Stimulated activated CD4-positive, alpha-beta T cell treated with anti-CD3 and anti-CD28 coated beads, Interleukin-2, amount 100 ng/mL, for 4 hours (primary cell): ENCODE data around the gene PIGN.
A peak's percentile ranks its signal among the peaks of the same experiment; 100 is the strongest.
"Not testable (repeated sequence)": the region's sequence is repeated elsewhere in the genome, so short reads cannot be mapped to it uniquely, and the experiment has no call there.

ENCODE experiments used
- DNase-seq: peaks from one replicate; pipeline ENCODE4 v3.0.0-alpha.2; 2020; ENCODE audit warnings: low read depth

PIGN gene

GRCh38 chr18:62182220-62182619 lies 4.6 kb downstream of the PIGN start:
- no peak for DNase-seq

GRCh38 chr18:62179213-62179612 lies 7.6 kb downstream of the PIGN start:
- DNase-seq: no peak

- no peak for DNase-seq
Observed at GRCh38 chr18:62177271-62177670, 9.6 kb downstream of the PIGN start.

GRCh38 chr18:62175521-62175920 lies 11.3 kb downstream of the PIGN start:
- no peak for DNase-seq

- no peak for DNase-seq
Observed at GRCh38 chr18:62172298-62172697, 14.6 kb downstream of the PIGN start.

GRCh38 chr18:62170857-62171256 lies 16.0 kb downstream of the PIGN start:
- no peak for DNase-seq

- not testable (repeated sequence) for DNase-seq
Observed at GRCh38 chr18:62166524-62166923, 20.3 kb downstream of the PIGN start.

- no peak for DNase-seq
Observed at GRCh38 chr18:62165583-62165982, 21.3 kb downstream of the PIGN start.

- DNase-seq: no peak
Observed at GRCh38 chr18:62164855-62165487, 21.9 kb downstream of the PIGN start.

GRCh38 chr18:62164310-62164709 lies 22.5 kb downstream of the PIGN start:
- no peak for DNase-seq

GRCh38 chr18:62157843-62158242 lies 29.0 kb downstream of the PIGN start:
- no peak for DNase-seq

- no peak for DNase-seq
Observed at GRCh38 chr18:62152844-62153243, 34.0 kb downstream of the PIGN start.

- DNase-seq: no peak
Observed at GRCh38 chr18:62151068-62151771, 35.6 kb downstream of the PIGN start.

- no peak for DNase-seq
Observed at GRCh38 chr18:62144338-62144737, 42.5 kb downstream of the PIGN start.

- DNase-seq: no peak
Observed at GRCh38 chr18:62140259-62140658, 46.6 kb downstream of the PIGN start.

- no peak for DNase-seq
Observed at GRCh38 chr18:62138461-62139235, 48.2 kb downstream of the PIGN start.

- peak; percentile 53 for DNase-seq
Observed at GRCh38 chr18:62131301-62131909, 55.5 kb downstream of the PIGN start.

GRCh38 chr18:62128157-62128556 lies 58.7 kb downstream of the PIGN start:
- DNase-seq: no peak

GRCh38 chr18:62126737-62127136 lies 60.1 kb downstream of the PIGN start:
- DNase-seq: no peak

GRCh38 chr18:62125702-62126101 lies 61.2 kb downstream of the PIGN start:
- no peak for DNase-seq

- no peak for DNase-seq
Observed at GRCh38 chr18:62122330-62122729, 64.5 kb downstream of the PIGN start.

GRCh38 chr18:62119884-62120283 lies 67.0 kb downstream of the PIGN start:
- no peak for DNase-seq

- DNase-seq: no peak
Observed at GRCh38 chr18:62118328-62118727, 68.5 kb downstream of the PIGN start.
